OCI-LY3 (cell line): ENCODE data around the gene USP34.
"Not testable (repeated sequence)": the region's sequence is repeated elsewhere in the genome, so short reads cannot be mapped to it uniquely, and the experiment has no call there.

ENCODE experiments used
- H2AFZ ChIP-seq: fragments of 200-600, 300-600 bp; shearing (Covaris generic); 2 replicates; pipeline ENCODE4 v1.6.0; 2014; ENCODE audit warnings: antibody characterized with exemption, low read depth, low read length
- H3K27ac ChIP-seq: fragments of 200-600, 300-600 bp; sonication (generic); 2 replicates; pipeline ENCODE4 v1.5.1; 2014; ENCODE audit warnings: mild to moderate bottlenecking, low read length, moderate library complexity, mixed read lengths
- H3K27me3 ChIP-seq: fragments of 200-600, 300-600 bp; sonication (generic); 2 replicates; pipeline ENCODE4 v1.6.1; 2014; ENCODE audit warnings: low read depth, low read length, mixed read lengths
- H3K36me3 ChIP-seq: fragments of 200-600, 300-600 bp; sonication (generic); replicated peaks from 2 replicates; pipeline ENCODE3; 2014; ENCODE audit warnings: low read depth, low read length, mixed read lengths
- H3K4me1 ChIP-seq: fragments of 300-600, 200-600 bp; sonication (generic); 2 replicates; pipeline ENCODE4 v1.6.1; 2014; ENCODE audit warnings: low read length, mixed read lengths
- H3K4me2 ChIP-seq: fragments of 200-600, 300-600 bp; sonication (generic); 2 replicates; pipeline ENCODE4 v1.6.1; 2014; ENCODE audit warnings: low read length, mixed read lengths
- H3K4me3 ChIP-seq: fragments of 300-600, 200-600 bp; sonication (generic); 2 replicates; pipeline ENCODE4 v1.5.1; 2014; ENCODE audit warnings: antibody characterized with exemption, mild to moderate bottlenecking, low read length, moderate library complexity
- H3K79me2 ChIP-seq: fragments of 300-600, 200-600 bp; shearing (Covaris generic); 2 replicates; pipeline ENCODE4 v1.6.1; 2014; ENCODE audit warnings: mild to moderate bottlenecking, low read length, mixed read lengths
- H3K9ac ChIP-seq: fragments of 300-600, 200-600 bp; shearing (Covaris generic); 2 replicates; pipeline ENCODE4 v1.6.0; 2014; ENCODE audit warnings: mild to moderate bottlenecking, low read length, moderate library complexity
- H3K9me3 ChIP-seq: fragments of 200-600, 300-600 bp; shearing (Covaris generic); 2 replicates; pipeline ENCODE4 v1.6.1; 2014; ENCODE audit warnings: low read length, mixed read lengths; ENCODE audit not compliant: insufficient read depth
- H4K20me1 ChIP-seq: fragments of 200-600, 300-600 bp; sonication (generic); 2 replicates; pipeline ENCODE4 v1.6.1; 2016; ENCODE audit warnings: low read length, mixed read lengths; ENCODE audit not compliant: insufficient read depth
- CTCF ChIP-seq: fragments of 200-600, 300-600 bp; sonication (generic); IDR thresholded peaks from 2 replicates; pipeline ENCODE4 v1.5.1; 2014; ENCODE audit warnings: antibody characterized with exemption, low read length, low read depth
- EZH2phosphoT487 ChIP-seq: fragments of 200-600 bp; shearing (Covaris generic); IDR thresholded peaks from 2 replicates; pipeline ENCODE4 v1.6.1; 2018; ENCODE audit warnings: antibody characterized with exemption, mixed run types, low read depth

Gene USP34

DNA sequence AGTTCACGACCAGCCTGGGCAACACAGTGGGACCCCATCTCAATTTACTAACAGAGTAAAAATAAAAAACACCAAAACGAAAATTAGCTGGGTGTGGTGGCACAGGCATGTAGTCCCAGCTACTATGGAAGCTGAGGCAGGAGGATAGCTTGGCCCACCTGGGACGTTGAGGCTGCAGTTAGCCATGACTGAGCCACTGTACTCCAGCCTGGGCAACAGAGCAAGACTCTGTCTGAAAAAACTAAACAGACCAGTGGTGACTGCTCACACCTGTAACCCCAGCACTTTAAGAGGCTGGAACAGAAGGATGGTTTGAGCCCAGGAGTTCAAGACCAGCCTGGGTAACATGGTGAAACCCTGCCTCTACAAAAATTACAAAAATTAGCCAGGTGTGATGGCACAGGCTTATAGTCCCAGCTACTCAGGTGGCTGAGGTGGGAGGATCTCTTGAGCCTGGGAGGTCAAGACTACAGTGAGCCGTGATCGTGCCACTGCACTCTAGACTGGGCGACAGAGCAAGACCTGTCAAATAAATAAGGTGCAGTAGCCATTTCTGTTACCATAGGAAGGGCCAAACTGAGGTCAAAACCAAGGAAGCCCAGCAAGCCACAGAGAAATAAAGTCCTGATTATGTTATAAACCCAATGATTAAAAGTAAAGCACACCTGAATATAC lies 14.0 kb downstream of the USP34 start:
- peaks cover 53% of the 10 kb centered on the region for H4K20me1 ChIP-seq
- no peaks in the 10 kb centered on the region for H3K27me3 ChIP-seq
- H3K36me3 ChIP-seq = peaks cover 8% of the 10 kb centered on the region
- H3K79me2 ChIP-seq = peaks cover 100% of the 10 kb centered on the region
- H3K27ac ChIP-seq = no peak overlapping the region
- no peaks in the 10 kb centered on the region for H3K9me3 ChIP-seq
- no peak overlapping the region for H2AFZ ChIP-seq
- TF ChIP-seq EZH2phosphoT487 = no peak
- no peak for TF ChIP-seq CTCF
- H3K4me1 ChIP-seq = no peaks in the 10 kb centered on the region
- no peak overlapping the region for H3K4me3 ChIP-seq
- no peak overlapping the region for H3K4me2 ChIP-seq
- no peak overlapping the region for H3K9ac ChIP-seq

- no peak for TF ChIP-seq EZH2phosphoT487
- TF ChIP-seq CTCF = no peak
- H3K36me3 ChIP-seq = peaks cover 8% of the 10 kb centered on the region
- H2AFZ ChIP-seq = no peak overlapping the region
- no peaks in the 10 kb centered on the region for H3K9me3 ChIP-seq
- H3K4me1 ChIP-seq = no peaks in the 10 kb centered on the region
- no peak overlapping the region for H3K9ac ChIP-seq
- no peak overlapping the region for H3K27ac ChIP-seq
- H3K4me2 ChIP-seq = no peak overlapping the region
- H3K27me3 ChIP-seq = no peaks in the 10 kb centered on the region
- H4K20me1 ChIP-seq = peaks cover 50% of the 10 kb centered on the region
- H3K79me2 ChIP-seq = peaks cover 100% of the 10 kb centered on the region
- H3K4me3 ChIP-seq = no peak overlapping the region
These were observed 14.7 kb downstream of the USP34 start for GRCh38 chr2:61456070-61456745.

DNA sequence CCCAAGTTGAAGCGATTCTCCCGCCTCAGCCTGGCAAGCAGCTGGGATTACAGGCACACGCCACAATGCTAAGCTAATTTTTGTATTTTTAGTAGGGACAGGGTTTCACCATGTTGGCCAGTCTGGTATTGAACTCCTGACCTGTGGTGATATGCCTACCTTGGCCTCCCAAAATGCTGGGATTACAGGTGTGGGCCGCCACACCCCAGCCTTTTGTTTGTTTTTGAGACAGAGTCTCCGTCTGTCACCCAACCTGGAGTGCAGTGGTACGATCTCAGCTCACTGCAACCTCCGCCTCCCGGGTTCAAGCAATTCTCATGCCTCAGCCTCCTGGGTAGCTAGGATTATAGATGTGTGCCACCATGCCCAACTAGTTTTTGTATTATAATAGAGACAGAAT lies 15.9 kb downstream of the USP34 start:
- H3K4me1 ChIP-seq, H3K9me3 ChIP-seq, H3K4me3 ChIP-seq, H2AFZ ChIP-seq, H3K9ac ChIP-seq, H3K4me2 ChIP-seq, H3K27ac ChIP-seq, H3K36me3 ChIP-seq, H3K27me3 ChIP-seq: not testable (repeated sequence)
- H4K20me1 ChIP-seq = peaks cover 51% of the 10 kb centered on the region
- peaks cover 100% of the 10 kb centered on the region for H3K79me2 ChIP-seq

DNA sequence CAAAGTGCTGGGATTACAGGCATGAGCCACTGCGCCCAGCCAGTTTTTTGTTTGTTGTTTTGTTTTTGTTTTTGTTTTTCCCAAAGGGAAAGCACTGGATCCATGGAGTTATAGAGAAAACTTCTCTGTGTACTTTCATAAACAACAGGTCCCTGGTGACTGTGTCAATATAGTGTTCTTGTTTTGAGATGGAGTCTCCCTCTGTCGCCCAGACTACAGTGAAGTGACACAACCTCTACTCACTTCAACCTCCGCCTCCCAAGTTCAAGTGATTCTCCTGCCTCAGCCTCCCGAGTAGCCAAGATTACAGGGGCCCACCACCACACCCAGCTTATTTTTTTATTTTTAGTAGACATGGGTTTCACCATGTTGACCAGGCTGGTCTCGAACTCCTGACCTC lies 16.5 kb downstream of the USP34 start:
- no peak overlapping the region for H3K9ac ChIP-seq
- H4K20me1 ChIP-seq = peaks cover 54% of the 10 kb centered on the region
- TF ChIP-seq EZH2phosphoT487 (no peak), CTCF (no peak)
- H3K27ac ChIP-seq = no peak overlapping the region
- no peak overlapping the region for H3K4me3 ChIP-seq
- H3K79me2 ChIP-seq = peaks cover 100% of the 10 kb centered on the region
- H3K36me3 ChIP-seq = peaks cover 3% of the 10 kb centered on the region
- no peak overlapping the region for H3K4me2 ChIP-seq
- no peak overlapping the region for H2AFZ ChIP-seq
- no peaks in the 10 kb centered on the region for H3K4me1 ChIP-seq
- no peaks in the 10 kb centered on the region for H3K27me3 ChIP-seq
- H3K9me3 ChIP-seq = no peaks in the 10 kb centered on the region
